KOPT-K1 (cell line): ENCODE results near the gene HOXB6.
A peak's percentile ranks its signal among the peaks of the same experiment; 100 is the strongest.

Experiments used
- H3K27ac ChIP-seq: fragments of 200-600 bp; sonication (generic); 2 replicates; pipeline ENCODE4 v1.5.1; 2016; ENCODE audit warnings: antibody characterized with exemption, mild to moderate bottlenecking, low read depth, low read length; ENCODE audit not compliant: poor library complexity, severe bottlenecking
- H3K36me3 ChIP-seq: fragments of 200-600 bp; sonication (generic); 2 replicates; pipeline ENCODE4 v1.5.1; 2017; ENCODE audit warnings: antibody characterized with exemption, mild to moderate bottlenecking, low read length, moderate library complexity; ENCODE audit not compliant: insufficient read depth
- H3K9me3 ChIP-seq: fragments of 200-600 bp; sonication (generic); 2 replicates; pipeline ENCODE4 v1.5.1; 2017; ENCODE audit warnings: antibody characterized with exemption, low read length, mild to moderate bottlenecking; ENCODE audit not compliant: insufficient read depth, poor library complexity, severe bottlenecking

The HOXB6 gene

GRCh38 chr17:48548523-48549280, 56.1 kb downstream of the HOXB6 start:
- H3K36me3 ChIP-seq = peaks cover 18% of the 10 kb centered on the region
- H3K27ac ChIP-seq = peak overlapping the region; percentile 58
- no peaks in the 10 kb centered on the region for H3K9me3 ChIP-seq

GRCh38 chr17:48547808-48548522, 56.8 kb downstream of the HOXB6 start:
- Histone ChIP-seq H3K9me3 (no peaks in the 10 kb centered on the region), H3K27ac (peak overlapping the region; percentile 58), H3K36me3 (peaks cover 18% of the 10 kb centered on the region)

GRCh38 chr17:48546924-48547807, 57.6 kb downstream of the HOXB6 start:
- Histone ChIP-seq H3K36me3 (peaks cover 17% of the 10 kb centered on the region), H3K27ac (peak overlapping the region; percentile 58), H3K9me3 (no peaks in the 10 kb centered on the region)

GRCh38 chr17:48546137-48546923, 58.5 kb downstream of the HOXB6 start:
- no peaks in the 10 kb centered on the region for H3K9me3 ChIP-seq
- H3K27ac ChIP-seq = peak overlapping the region; percentile 58
- H3K36me3 ChIP-seq = peaks cover 11% of the 10 kb centered on the region
